HG03520 (cell line): ENCODE data around the gene KRT34.

Experiments used
- ATAC-seq: cut with Tn5 transposase; IDR thresholded peaks from one replicate; pipeline ENCODE4 v1.9.1; 2021; ENCODE audit warnings: mild to moderate bottlenecking, moderate library complexity; ENCODE audit not compliant: unreplicated experiment

Gene KRT34

DNA sequence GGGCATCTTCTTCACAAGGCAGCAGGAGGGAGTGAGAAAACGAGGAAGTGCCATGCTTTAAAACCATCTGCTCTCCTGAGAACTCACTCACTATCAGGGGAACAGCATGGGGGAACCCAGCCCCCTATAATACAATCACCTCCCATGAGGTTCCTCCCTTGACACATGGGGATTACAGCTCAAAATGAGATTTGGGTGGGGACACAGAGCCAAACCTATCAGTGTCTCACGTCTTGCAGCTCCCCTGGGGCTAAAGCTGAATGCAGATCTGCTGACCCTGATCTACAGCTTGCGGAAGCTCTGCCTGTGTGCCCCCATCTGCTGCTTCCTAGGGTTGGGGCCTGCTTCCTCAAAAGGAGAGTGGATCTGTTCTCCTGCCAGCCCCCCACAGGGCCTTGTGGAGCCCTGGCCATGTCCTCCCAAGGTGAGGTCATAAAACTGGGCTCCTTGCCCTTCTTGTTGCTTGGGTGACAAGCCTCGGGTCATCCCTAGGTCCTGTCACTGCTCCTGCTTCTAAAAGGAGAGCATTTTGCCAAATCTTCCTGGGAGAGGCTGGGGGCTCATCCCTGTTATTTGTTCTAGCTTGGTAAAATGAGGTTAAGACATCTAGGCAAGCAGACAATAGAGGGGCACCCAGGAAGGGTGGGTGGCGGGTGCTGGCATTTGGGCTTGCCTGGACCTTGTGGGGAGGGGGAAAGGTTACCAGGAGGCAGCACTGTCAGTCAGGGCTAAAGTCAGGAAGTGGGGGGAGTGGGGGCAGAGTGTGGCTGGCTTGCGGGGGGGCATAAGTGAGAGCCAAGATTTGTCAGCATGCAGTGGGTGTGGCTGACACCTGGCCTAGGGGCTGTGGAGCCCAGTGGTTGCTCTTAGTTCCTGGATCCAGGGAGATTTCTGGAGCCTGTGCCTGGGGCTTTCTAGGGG, 47.5 kb downstream of the KRT34 start:
- no peak for ATAC-seq

DNA sequence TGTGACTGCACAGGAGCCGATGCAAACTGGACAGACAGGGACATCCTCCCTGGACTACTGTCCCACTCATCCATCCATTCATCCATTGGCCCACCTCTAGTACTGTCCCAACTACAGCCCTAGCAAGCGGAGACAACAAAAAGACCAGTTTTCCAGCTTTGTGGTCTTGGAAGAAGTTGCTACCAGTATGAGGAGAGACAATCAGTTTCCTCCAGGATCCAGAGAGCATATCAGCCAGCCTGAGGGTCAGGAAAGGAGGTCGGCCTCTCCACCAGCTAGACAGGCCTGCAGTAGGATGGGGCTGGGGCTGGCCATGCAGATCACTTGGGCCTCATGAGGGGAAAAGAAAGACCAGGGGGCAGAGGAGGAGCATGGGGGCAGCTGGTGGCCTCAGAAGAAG, 48.3 kb downstream of the KRT34 start:
- no peak for ATAC-seq

DNA sequence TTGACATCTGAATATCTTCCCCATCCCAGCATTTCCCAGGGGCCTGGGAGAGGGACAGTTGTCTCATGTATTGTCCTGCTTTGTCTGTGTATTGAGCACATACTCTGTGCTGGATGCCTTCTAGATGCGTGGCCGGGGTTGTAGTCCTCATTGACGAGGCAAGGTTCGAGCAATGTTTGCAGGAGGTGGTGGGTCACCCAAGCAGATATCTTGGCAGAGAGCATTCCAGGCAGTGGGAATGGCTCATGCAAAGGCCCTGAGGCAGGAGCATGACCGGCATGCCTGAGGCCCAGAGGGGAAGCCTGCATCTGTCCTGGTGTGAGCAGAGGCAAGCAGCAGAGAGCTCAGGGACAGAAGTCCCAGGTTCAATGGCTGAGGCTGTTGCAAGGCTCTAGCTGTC, 49.0 kb downstream of the KRT34 start:
- ATAC-seq: no peak

DNA sequence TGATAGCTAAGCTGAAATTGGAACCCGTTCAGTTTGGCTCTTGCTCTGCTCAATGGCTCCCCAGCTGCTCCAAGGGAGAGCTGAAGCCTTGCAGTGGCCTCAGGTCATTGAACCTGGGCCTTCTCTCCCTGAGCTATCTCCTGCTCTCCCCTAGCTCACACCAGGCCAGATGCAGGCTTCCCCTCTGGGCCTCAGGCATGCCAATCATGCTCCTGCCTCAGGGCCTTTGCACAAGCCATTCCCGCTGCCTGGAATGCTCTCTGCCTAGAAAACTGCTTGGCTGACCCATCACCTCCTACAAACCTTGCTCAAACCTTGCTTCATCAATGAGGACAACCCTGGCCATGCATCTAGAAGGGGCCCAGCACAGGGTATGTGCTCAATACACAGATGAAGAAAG, 49.9 kb downstream of the KRT34 start:
- ATAC-seq: no peak

DNA sequence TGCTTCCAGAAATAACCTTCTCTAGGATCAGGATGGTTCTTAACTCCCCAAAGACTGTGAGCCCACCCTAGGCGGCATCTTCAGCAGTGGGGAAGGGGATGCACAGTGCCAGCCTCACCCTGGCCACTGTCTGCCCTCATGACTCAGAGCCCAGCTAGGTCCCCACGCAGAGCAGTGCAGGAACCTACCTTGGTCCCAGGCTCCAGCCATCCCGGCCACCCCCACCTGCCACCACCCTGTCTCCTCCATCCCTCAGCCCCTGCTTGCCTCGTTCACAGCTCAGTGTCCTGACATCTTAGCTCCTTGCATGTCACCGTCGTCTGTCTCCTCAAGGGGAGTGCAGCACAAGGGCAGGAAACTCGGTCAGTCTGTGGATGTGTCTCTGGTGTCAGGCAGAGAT, 50.5 kb downstream of the KRT34 start:
- ATAC-seq: no peak

DNA sequence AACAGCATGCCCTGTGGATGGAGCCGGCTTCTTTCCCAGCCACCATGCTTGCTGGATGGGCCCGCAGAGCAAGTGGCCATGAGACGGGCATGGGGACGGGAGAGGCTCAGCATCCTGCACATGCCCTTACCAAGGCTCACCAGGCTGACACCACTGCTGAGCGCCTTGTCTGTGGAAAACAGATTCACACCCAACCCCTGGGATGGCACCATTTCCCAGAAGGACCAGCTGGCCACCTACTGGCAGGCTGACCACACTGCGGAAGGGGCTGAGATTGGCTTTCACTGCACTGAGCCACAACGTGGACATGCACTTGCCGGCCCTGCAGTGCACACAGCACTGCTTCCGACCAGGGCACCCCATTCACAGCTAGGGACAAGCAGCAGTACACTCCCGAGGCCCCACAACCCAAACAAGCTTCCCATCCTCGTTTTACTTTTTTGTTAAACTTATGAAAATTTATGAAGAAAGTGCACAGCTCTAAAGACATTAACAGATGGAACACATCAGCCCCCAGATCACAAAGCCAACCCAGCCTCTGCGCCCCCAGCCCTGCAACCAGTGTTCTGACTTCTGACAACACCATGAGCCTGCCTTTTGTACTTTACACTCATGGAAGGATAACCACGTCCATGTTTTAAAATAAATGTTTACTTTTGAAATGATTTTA, 52.7 kb downstream of the KRT34 start:
- ATAC-seq: no peak

DNA sequence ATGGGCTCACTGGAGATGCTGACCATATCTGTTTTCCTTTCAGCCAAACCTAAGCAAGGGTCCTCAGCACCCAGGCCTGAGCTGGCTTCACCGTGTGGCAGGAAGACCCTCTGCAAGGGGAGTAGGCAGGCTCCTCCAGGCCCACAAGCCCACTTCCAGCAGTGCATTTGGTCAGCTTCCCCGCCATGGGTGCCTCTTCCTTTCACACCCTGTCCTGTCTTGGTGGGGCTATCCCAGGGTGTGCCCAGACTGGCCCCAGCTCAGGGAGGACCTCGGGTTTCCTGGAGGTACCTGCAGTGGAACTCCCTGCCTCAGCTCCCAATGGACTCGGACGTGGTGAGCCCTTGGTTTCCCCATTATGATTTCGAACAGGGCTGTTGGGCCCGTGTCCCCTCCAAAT, 53.9 kb downstream of the KRT34 start:
- ATAC-seq: no peak
